Osteocyte (in vitro differentiated cells): ENCODE results near the gene FAM193A. TPM values are rescaled to one million over a fixed set of nuclear protein-coding genes. Genes with fewer than 3 reads are reported as not detected.
"Not testable (repeated sequence)": the region's sequence is repeated elsewhere in the genome, so short reads cannot be mapped to it uniquely, and the experiment has no call there.

Experiments used
- DNase-seq: peaks from one replicate; pipeline ENCODE4 v3.0.0; 2021; ENCODE audit warnings: mixed read lengths; ENCODE audit not compliant: unreplicated experiment; ENCODE audit errors: extremely low spot score
- H3K27ac Mint-ChIP-seq: one replicate; pipeline ENCODE4 v1.8.0; 2021; ENCODE audit warnings: mild to moderate bottlenecking, mixed read lengths; ENCODE audit not compliant: unreplicated experiment
- H3K27me3 Mint-ChIP-seq: one replicate; pipeline ENCODE4 v1.8.0; 2021; ENCODE audit warnings: mixed read lengths; ENCODE audit not compliant: unreplicated experiment
- H3K36me3 Mint-ChIP-seq: one replicate; pipeline ENCODE4 v1.8.0; 2021; ENCODE audit warnings: mixed read lengths; ENCODE audit not compliant: unreplicated experiment
- H3K4me1 Mint-ChIP-seq: one replicate; pipeline ENCODE4 v1.8.0; 2021; ENCODE audit warnings: mixed read lengths; ENCODE audit not compliant: unreplicated experiment
- H3K4me3 Mint-ChIP-seq: one replicate; pipeline ENCODE4 v1.8.0; 2021; ENCODE audit warnings: mild to moderate bottlenecking, moderate library complexity, mixed read lengths; ENCODE audit not compliant: unreplicated experiment
- H3K9me3 Mint-ChIP-seq: one replicate; pipeline ENCODE4 v1.8.0; 2021; ENCODE audit warnings: mixed read lengths; ENCODE audit not compliant: unreplicated experiment
- total RNA-seq: library from RNA; stranded (reverse); gene quantifications from 2 replicates; pipeline ENCODE4 v1.2.1, GENCODE V29; 2021
- TF ChIP-seq, protein P1 (sequence below): fragments of 200-600 bp; sonication (generic); IDR thresholded peaks from 2 replicates; pipeline ENCODE4 v1.5.0; 2021; ENCODE audit warnings: antibody characterized with exemption, mild to moderate bottlenecking, moderate library complexity

FAM193A gene
- total RNA-seq, 1 donor from 2014 or later = 35.3 TPM

GRCh38 chr4:2510351-2511259 is 25.8 kb upstream of the FAM193A start:
- Mint-ChIP-seq H3K4me3 (no peak overlapping the region), H3K9me3 (no peaks in the 10 kb centered on the region), H3K36me3 (peaks cover 27% of the 10 kb centered on the region), H3K27me3 (no peaks in the 10 kb centered on the region), H3K27ac (no peak overlapping the region), H3K4me1 (peaks cover 3% of the 10 kb centered on the region)
- no peak for DNase-seq
- TF ChIP-seq, protein P1, sequence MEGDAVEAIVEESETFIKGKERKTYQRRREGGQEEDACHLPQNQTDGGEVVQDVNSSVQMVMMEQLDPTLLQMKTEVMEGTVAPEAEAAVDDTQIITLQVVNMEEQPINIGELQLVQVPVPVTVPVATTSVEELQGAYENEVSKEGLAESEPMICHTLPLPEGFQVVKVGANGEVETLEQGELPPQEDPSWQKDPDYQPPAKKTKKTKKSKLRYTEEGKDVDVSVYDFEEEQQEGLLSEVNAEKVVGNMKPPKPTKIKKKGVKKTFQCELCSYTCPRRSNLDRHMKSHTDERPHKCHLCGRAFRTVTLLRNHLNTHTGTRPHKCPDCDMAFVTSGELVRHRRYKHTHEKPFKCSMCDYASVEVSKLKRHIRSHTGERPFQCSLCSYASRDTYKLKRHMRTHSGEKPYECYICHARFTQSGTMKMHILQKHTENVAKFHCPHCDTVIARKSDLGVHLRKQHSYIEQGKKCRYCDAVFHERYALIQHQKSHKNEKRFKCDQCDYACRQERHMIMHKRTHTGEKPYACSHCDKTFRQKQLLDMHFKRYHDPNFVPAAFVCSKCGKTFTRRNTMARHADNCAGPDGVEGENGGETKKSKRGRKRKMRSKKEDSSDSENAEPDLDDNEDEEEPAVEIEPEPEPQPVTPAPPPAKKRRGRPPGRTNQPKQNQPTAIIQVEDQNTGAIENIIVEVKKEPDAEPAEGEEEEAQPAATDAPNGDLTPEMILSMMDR = no peak

GRCh38 chr4:2511645-2512131 is 24.8 kb upstream of the FAM193A start:
- Mint-ChIP-seq H3K9me3 (no peaks in the 10 kb centered on the region), H3K4me3 (no peak overlapping the region), H3K36me3 (peaks cover 29% of the 10 kb centered on the region), H3K27ac (no peak overlapping the region), H3K27me3 (no peaks in the 10 kb centered on the region), H3K4me1 (peaks cover 3% of the 10 kb centered on the region)
- TF ChIP-seq, protein P1 = no peak
- no peak for DNase-seq

DNA sequence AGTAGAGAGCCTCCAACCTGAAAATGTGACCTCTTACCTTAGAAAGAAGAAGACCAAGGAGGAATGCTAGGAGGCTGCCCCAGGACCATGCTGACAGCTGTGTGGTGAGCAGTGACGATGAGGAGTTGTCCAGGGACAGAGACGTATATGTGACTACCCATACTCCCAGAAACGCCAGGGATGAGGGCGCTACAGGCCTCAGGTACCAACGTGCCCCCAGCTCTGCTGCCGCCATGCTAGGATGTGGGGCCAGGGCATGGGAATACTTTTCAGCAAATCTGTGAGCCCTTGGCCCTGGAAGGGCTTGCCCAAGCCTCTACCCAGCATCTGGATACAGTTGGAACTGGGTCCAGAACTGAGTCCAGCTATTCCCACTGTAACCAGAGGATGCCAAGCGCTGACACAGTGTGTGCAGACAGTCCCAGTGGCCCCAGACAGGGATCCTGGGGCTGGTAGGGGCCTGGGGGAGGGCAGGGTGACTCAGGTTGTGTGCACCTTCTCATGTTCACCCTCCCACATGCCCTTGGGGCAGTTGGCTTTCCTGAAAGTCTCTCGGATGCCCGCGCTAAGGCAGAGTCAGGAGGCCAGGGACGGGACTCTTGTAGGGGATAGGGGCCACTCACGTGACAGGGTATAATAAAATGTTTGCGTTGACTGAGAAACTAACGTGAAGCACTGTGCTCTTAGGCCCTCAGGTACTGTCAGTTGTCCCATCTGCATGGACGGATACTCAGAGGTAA is 23.9 kb upstream of the FAM193A start:
- TF ChIP-seq, protein P1 = no peak
- Mint-ChIP-seq H3K9me3 (no peaks in the 10 kb centered on the region), H3K27ac (no peak overlapping the region), H3K4me3 (no peak overlapping the region), H3K36me3 (peaks cover 28% of the 10 kb centered on the region), H3K4me1 (peaks cover 2% of the 10 kb centered on the region), H3K27me3 (no peaks in the 10 kb centered on the region)
- DNase-seq = no peak

DNA sequence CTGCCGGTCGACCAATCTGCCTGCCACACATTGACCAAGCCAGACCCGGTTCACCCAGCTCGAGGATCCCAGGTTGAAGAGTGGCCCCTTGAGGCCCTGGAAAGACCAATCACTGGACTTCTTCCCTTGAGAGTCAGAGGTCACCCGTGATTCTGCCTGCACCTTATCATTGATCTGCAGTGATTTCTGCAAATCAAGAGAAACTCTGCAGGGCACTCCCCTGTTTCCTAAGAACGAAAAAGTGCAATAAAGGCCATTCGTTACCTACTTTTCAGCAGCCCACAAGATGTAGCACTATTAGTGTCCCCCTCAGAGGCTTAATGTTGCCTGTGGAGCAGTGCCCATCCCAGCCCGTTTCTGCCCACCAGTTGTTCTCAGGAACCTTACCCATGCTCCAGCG is 22.3 kb upstream of the FAM193A start:
- not testable (repeated sequence) for H3K4me3 Mint-ChIP-seq, H3K27ac Mint-ChIP-seq, DNase-seq, H3K4me1 Mint-ChIP-seq, H3K9me3 Mint-ChIP-seq, H3K27me3 Mint-ChIP-seq
- H3K36me3 Mint-ChIP-seq = peaks cover 26% of the 10 kb centered on the region

GRCh38 chr4:2514944-2515343 is 21.5 kb upstream of the FAM193A start:
- H3K27me3 Mint-ChIP-seq, H3K27ac Mint-ChIP-seq, H3K4me3 Mint-ChIP-seq, DNase-seq, H3K4me1 Mint-ChIP-seq, H3K9me3 Mint-ChIP-seq: not testable (repeated sequence)
- H3K36me3 Mint-ChIP-seq = peaks cover 25% of the 10 kb centered on the region
